AG20443 (cell line): ENCODE results near the gene RASGRP4.
"Not testable (repeated sequence)": the region's sequence is repeated elsewhere in the genome, so short reads cannot be mapped to it uniquely, and the experiment has no call there.

Experiments used
- DNase-seq: peaks from one replicate; pipeline ENCODE4 v3.0.0; 2012; ENCODE audit warnings: low spot score, mixed read lengths

Gene RASGRP4

GRCh38 chr19:38413416-38413815 lies 12.6 kb downstream of the RASGRP4 start:
- DNase-seq = no peak

DNA sequence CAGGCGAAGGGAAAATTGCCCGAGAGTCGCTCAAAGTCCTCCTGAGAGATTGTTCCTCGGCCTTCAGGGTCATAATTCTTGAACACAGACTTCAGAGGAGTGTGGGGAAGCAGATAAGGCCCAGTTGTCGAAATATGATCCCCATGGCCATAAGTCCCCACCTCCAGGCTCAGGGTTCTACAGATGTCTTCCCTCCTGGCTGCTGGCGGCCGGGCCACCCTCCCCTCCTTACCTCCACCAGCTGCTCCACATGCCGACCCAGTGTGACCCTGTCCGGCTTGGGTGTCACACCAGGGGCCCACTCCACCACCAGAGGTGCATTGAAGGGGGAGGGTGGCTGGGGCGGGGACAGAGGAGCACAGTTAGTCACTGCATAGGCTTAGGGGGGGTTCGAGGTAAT lies 13.1 kb downstream of the RASGRP4 start:
- DNase-seq = no peak

- DNase-seq = no peak
Measured at GRCh38 chr19:38412491-38412890, 13.5 kb downstream of the RASGRP4 start.

GRCh38 chr19:38411898-38412297 lies 14.1 kb downstream of the RASGRP4 start:
- not testable (repeated sequence) for DNase-seq

DNA sequence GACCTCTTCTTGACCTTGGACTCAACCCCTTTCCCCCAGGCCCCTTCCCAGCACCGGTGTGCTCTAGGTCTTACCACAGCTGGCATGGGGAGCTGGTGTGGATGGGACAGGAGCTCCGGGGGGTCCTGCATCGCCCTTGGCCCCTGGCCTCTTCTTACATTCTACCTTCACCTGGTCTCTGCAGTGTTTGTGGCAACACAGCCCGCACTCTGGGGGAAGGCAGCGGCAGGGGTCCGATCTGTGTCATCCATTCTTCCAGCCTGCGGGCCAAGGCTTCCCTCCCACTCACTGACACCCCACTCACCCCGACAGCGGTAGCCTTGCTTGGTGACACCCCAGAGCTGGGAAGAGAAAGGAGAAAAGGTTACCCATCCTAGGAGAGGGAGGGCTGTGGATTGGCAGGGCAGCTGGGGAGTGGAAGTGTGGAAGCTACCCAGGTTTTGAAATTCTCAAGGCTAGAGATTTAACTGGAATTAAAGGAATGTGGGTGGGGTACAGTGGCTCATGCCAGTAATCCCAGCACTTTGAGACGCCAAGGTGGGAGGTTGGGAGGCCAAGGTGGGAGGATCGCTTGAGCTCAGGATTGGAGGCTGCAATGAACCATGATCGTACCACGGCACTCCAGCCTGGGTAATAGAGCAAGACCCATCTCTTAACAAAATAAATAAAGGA lies 14.8 kb downstream of the RASGRP4 start:
- no peak for DNase-seq

DNA sequence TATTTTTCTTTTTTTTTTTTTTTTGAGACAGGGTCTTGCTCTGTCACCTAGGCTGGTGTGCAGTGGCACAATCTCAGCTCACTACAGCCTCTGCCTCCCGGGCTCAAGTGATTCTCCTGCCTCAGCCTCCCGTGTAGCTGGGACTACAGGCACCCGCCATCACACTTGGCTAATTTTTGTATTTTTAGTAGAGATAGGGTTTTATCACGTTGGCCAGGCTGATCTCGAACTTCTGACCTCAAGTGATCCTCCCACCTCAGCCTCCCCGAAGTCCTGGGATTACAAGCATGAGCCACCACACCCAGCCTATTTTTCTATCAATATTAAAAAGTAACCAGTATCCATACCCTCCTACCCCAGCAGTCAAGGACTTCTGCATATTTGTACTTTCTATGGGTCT lies 15.6 kb downstream of the RASGRP4 start:
- not testable (repeated sequence) for DNase-seq

DNA sequence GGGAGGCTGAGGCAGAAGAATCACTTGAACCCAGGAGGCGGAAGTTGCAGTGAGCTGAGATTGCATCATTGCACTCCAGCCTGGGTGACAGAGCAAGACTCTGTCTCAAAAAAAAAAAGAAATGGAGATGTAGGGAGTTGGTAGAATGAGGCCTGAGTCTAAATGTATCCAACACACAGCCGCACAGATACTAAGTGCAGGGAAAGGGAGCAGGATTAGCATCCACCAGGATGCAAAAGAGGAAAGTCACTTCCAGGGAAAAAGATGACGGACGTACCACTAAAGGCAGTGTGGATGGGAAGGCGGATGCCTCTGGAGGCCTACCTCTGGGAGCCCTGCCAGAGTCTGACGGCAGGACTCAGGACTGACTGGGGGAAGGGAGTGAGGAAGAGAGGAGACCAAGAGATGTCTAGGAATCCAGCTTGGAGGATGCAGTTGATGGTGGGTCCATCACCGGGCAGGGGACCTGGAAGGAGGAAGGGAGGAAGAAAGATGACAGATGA lies 16.3 kb downstream of the RASGRP4 start:
- peak; percentile 52 for DNase-seq

DNA sequence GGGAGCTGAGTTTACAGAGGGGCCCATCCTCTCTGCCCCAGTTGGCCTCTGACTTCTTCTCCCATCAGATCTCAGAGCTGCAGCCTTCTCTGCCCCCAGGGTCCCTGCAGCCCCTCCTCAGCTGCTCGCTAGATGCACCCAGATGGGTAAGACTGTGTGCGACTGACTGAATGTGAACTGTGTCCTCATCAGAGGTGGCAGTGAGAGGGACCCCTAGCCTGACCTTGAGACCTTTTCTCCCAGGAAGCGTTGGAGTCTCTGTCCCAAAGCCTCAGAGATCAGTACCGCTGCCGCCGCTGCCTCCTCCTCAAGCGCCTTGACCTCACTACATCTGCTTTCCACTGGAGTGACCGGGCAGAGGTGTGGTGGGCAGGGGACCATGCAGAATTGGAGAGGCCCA lies 20.7 kb downstream of the RASGRP4 start:
- DNase-seq = no peak

DNA sequence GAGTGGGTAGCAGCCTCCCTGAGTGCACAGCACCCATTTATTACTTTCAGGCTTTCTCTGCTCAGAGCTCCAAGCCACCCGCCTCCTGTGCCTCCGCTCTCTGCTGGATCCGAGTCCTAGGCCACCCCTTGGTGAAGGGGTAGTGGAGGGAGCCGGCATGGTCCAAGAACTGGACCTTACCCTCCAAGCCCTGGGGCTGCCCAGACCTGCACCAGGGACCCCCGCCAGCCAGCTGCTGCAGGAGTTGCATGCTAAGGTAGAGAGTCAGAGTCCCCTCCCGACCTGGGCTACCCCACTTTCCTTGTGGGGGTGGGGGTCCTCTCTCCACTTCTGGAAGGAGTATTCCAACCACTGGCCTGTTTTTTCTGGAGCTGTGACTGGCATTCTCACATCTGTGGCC lies 21.2 kb downstream of the RASGRP4 start:
- no peak for DNase-seq

GRCh38 chr19:38402967-38403674 lies 22.9 kb downstream of the RASGRP4 start, which contains the start of gene FAM98C:
Gene FAM98C (plus strand): TSS chr19:38403093. CDS start chr19:38403154, 61 bp downstream.
- DNase-seq = peak; percentile 100

GRCh38 chr19:38402623-38402966 lies 23.4 kb downstream of the RASGRP4 start:
- DNase-seq = no peak

DNA sequence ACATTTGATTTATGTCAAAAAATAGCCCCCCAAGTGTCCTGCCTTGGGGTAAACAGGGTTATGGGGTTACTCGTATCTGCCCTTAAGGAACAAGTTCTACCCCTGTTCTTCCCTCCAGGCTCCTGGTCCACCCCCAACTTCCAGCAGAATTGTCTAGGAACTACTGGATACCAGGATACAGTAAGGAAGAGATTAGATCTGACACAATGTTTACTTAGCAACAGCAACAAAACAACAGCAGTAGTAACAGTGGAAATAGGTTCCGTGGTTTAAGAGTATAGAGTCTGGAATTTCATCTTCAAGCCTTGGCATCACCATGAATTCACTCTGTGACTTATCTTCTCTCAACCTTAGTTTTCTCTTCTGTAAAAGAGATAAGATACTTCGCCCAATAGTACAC lies 24.9 kb downstream of the RASGRP4 start:
- DNase-seq = no peak

DNA sequence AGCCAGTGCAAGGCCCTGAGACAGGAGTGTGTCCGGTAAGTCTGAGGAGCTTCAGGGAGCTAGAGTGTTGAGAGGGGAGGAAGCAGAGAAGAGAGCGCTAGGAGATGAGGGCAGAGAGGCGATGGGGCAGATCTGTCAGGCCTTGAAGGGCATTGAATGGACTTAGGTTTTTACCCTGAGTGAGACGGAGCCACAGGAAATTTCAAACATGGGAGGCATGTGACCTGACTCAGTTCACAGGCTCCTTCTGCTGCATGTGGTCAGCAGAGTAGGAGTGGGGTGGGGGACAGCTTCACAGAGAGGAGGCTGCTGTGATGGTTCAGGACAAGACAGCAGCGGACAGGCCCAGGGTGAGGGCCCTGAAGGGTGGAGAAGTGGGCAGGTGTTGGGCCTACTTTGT lies 25.7 kb downstream of the RASGRP4 start:
- no peak for DNase-seq

- no peak for DNase-seq
Measured at GRCh38 chr19:38399537-38399936, 26.5 kb downstream of the RASGRP4 start.

DNA sequence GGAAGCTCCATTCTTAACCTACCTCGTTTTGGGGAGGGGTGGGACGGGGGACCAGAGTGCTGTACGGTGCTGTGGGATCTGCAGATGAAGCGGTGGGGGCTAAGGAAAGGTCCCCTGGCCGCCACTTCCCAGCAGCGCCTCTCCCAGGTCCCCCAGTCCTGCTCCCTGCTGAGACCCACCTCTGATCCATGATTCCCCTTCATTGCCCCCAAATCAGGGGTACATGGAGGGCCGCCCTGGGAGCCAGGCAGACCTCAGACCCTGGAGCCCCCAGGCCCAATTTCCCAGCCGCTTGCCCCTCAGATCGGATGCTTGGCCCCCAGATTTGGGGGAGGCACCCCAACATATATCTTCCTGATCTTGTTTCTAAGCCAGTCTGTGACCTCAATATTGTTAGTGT lies 26.9 kb downstream of the RASGRP4 start:
- no peak for DNase-seq

DNA sequence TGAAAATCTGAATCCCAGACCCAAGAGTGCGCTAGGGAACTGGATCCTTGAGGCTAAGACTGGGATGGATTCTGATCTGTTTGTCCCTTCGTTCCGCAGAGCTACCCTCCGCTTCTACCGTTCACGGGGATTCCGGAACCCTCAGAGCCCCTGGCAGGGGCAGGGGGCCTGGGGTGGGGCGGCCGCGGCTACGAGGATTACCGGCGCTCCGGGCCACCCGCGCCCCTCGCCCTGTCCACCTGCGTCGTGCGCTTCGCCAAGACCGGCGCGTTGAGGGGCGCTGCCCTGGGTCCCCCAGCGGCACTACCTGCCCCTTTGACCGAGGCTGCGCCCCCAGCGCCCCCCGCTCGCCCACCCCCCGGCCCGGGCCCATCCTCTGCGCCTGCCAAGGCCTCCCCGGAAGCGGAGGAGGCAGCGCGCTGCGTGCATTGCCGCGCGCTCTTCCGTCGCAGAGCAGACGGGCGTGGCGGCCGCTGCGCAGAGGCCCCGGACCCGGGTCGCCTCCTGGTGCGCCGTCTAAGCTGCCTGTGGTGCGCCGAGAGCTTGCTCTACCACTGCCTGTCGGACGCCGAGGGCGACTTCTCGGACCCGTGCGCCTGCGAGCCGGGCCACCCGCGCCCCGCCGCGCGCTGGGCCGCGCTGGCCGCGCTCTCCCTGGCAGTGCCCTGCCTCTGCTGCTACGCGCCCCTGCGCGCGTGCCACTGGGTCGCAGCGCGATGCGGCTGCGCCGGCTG lies 30.5 kb downstream of the RASGRP4 start:
- no peak for DNase-seq

DNA sequence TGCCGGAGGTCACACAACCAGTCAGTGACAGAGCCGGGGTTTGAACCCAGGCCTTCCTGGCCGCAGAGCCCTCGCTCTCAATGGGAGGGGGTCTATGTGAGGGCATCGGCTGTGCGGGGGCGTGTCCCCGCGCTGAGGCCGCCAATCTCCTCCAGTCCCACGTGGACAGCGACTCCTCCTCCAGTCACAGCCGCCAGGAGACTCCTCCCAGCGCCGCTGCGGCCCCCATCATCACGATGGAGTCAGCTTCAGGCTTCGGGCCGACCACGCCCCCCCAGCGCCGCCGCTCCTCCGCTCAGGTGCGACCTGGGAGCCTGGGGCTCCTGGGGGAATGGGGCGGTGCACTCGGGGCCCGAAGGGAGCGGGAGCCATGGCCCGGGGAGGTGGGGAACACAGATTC lies 31.5 kb downstream of the RASGRP4 start:
- peak; percentile 40 for DNase-seq

- DNase-seq = peak; percentile 76
Measured at GRCh38 chr19:38392707-38393308, 33.2 kb downstream of the RASGRP4 start.

- no peak for DNase-seq
Measured at GRCh38 chr19:38391911-38392464, 34.0 kb downstream of the RASGRP4 start.

DNA sequence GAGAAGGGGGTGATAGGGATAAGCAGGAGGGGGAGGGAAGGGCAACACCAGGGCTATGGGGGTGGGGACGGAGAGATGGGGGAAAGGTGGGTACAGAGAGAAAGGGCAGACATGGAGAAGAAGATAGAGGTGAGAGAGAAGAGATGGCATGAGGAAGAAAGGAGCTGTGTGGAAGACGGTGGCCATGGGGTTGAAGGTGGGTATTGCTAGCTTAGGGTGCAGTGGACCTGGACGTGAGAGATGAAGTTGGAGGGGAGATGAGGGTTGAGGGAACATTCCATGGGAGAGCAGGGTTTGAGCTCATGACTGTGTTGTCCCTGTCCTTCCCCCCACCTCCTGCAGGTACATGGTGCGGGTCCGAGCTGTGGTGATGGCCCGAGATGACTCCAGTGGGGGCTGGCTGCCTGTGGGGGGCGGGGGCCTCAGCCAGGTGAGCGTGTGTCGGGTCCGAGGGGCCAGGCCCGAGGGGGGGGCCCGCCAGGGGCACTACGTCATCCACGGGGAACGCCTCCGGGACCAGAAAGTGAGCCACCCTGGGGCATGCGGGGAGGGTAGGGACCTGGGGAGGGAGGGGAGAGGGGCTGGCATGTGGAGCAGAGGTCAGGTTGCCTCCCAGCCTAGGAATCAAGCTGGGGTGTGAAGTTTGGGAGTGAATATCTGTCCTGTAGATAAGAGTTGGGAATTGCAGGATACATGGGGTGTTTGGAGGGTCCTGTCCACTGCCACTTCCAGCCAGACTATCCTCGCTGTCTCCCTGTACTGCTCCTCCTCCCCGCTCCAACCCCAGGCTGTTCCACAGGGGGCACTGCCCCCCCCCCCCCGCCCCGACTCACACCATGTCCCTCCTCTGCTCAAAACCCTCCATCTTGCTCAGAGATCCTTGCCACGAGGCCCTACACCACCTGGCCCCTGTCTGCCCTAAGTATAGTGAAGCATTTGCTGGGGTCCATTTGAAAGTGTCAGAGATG lies 35.8 kb downstream of the RASGRP4 start:
- DNase-seq = no peak
